ENCODE data around the gene PEX11G.

Gene PEX11G

GRCh38 chr19:7521551-7522071, 32.8 kb upstream of the PEX11G start:
- no peak for DNase-seq

DNA sequence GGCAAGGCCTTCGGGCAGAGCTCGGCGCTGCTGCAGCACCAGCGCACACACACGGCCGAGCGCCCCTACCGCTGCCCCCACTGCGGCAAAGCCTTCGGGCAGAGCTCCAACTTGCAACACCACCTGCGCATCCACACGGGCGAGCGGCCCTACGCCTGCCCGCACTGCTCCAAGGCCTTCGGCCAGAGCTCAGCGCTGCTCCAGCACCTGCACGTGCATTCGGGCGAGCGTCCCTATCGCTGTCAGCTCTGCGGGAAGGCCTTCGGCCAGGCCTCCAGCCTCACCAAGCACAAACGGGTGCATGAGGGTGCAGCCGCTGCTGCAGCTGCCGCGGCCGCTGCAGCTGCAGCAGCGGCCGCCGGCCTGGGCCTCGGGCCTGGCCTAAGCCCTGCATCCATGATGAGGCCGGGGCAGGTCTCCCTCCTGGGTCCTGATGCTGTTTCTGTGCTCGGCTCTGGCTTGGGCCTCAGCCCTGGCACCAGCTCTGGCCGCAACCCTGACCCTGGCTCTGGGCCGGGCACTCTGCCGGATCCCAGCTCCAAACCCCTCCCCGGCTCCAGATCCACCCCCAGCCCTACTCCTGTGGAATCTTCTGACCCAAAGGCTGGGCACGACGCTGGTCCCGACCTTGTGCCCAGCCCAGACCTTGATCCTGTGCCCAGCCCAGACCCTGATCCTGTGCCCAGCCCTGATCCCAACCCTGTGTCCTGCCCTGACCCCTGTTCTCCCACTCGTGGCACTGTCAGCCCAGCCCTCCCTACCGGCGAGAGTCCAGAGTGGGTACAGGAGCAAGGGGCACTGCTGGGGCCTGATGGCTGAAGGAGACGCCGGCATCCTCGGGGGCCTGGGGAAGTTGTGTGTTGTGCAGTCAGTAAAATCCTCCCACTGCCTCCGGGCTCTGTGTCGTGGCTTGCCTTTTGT, 31.6 kb upstream of the PEX11G start:
- no peak for DNase-seq

DNA sequence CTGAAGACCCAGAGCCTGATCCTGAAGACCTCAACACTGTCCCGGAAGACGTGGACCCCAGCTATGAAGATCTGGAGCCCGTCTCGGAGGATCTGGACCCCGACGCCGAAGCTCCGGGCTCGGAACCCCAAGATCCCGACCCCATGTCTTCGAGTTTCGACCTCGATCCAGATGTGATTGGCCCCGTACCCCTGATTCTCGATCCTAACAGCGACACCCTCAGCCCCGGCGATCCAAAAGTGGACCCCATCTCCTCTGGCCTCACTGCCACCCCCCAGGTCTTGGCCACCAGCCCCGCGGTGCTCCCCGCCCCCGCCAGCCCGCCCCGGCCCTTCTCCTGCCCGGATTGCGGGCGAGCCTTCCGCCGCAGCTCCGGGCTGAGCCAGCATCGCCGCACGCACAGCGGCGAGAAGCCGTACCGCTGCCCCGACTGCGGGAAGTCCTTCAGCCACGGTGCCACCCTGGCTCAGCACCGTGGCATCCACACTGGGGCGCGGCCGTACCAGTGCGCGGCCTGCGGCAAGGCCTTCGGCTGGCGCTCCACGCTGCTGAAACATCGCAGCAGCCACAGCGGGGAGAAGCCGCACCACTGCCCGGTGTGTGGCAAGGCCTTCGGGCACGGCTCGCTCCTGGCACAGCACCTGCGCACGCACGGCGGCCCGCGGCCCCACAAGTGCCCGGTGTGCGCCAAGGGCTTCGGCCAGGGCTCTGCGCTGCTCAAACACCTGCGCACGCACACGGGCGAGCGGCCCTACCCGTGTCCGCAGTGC, 30.7 kb upstream of the PEX11G start:
- DNase-seq = no peak

DNA sequence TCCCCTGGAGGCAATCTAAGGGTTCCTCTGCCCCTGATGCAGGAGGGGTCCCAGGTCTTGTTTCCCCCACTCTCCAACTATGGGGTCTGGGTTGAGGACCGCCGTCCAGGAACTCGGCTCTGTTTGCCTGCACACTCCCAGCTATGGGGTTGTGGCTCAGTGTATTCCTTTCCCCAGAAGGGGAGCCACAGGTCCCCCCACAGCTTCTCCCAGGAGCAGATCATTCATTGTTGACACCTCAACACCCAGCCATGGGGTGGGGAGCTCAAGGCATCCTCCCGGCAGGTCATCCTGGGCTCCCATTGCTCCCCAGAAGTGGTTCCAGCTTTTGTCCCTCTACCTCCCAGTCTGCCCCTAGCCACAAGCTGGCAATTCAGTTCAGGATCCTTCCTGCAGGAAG, 28.0 kb upstream of the PEX11G start:
- DNase-seq = no peak

GRCh38 chr19:7516333-7516732, 27.5 kb upstream of the PEX11G start:
- DNase-seq = no peak

GRCh38 chr19:7515645-7516151, 26.9 kb upstream of the PEX11G start, which contains the start of gene ZNF358:
TSS of gene ZNF358 (plus strand) at chr19:7516103. CDS start at chr19:7519243, 3,140 bp downstream.
- no peak for DNase-seq

GRCh38 chr19:7515110-7515644, 26.3 kb upstream of the PEX11G start:
- no peak for DNase-seq

GRCh38 chr19:7513809-7514642, 25.2 kb upstream of the PEX11G start:
- no peak for DNase-seq

DNA sequence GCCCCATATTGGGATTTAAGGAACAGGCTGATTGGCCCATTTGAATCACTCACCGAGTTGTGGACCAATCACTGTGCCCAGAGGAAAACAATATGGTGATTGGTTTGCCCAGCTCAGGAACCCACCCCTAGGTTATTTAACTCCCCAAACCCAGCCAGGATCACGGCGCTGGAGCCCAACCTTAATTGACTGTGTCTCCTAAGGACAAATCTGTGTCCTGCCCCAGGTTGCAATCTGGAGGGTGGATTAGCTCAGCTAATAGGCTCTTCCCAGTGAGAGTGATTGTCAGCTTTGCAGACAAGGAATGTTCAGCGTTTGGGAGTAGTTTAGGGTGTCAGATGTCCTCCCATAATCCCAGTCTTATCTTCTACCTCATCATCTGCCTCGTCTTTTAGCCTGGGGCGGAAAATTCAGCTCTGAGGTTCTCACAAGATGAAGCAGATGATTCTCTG, 23.6 kb upstream of the PEX11G start:
- no peak for DNase-seq

DNA sequence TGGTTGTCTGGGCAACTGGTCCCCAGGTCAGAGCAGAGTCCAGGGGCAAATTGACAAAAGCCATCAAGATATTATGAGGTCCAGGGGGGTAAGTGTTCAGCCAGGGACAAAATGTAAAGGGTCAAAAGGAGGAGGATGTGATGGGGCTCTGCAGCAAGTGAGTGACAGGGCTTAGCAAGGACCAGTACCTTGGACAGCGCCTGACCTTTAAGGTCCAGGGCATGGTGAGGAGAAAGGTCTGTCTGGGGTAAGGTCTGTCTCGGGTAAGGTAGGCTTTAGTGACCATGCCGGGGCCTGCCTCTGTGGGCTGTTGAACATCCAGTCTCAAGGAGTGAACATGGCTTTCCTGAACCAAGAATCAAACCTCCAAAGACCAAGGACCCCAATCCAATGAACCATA, 20.8 kb upstream of the PEX11G start:
- no peak for DNase-seq

- DNase-seq = no peak
These were observed 19.0 kb upstream of the PEX11G start for GRCh38 chr19:7507884-7508283.

- DNase-seq = no peak
These were observed 17.8 kb upstream of the PEX11G start for GRCh38 chr19:7506385-7507328.

DNA sequence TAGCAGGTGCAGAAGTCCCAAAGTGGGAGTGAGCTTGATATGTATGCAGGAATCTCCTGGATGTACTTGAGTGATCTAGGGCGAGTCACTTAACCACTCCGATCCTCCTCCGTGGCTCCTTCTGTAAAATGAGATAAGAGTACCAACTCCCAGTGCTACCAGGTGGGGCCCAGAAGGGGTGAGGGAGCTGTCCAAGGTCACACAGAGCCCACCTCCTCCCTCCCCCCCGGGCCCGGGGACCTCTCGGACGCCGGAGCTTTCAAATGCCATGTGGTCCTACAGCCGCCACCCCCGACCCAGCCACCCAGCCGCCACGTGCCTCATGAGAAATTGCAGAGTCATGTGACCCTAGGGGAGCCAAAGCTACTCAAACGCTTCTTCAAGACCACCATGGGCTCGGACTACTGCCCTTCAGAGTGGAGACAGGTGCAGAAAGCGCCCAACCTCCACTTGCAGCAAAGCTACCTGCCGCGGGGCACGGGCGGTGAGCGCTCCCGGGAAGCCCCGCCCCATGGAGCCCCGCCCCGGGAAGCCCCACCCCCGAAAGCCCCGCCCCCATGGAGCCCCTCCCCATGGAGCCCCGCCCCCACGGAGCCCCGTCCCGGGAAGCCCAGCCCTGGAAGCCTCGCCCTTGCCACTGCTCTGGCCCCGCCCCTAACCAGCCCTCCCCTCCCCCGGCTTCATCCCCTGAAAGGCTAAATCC, 17.0 kb upstream of the PEX11G start:
- no peak for DNase-seq

DNA sequence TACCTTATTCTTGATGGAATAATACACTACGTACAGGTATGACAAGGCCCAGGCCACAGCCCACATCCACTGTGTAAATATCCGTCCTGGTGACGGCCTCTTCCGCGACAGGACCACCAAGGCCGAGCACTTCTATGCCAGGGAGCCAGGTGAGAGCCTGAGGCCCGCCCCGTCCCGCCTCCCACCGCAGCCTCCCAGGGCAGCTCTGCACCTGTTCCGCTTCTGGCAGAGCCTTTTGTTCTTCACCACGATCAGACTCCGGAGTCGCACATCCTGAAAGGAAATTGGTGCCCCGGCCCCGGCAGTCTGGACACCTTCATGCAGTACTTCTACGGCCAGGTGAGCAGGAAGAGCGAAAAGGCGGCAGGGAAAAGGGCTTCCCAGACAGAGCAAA, 16.4 kb upstream of the PEX11G start:
- no peak for DNase-seq

- DNase-seq = no peak
These were observed 15.8 kb upstream of the PEX11G start for GRCh38 chr19:7504684-7505083.

- DNase-seq = no peak
These were observed 13.7 kb upstream of the PEX11G start for GRCh38 chr19:7502552-7502951.

- DNase-seq = peak; percentile 8
These were observed 12.1 kb upstream of the PEX11G start for GRCh38 chr19:7500811-7501450.

- DNase-seq = no peak
These were observed 8.5 kb upstream of the PEX11G start for GRCh38 chr19:7497292-7497691.

GRCh38 chr19:7494416-7495098, 5.7 kb upstream of the PEX11G start:
- DNase-seq = no peak

Measured in activated effector memory CD4-positive, alpha-beta T cell treated with Interleukin-2 at 50 U/mL for 16 hours (primary cell).